GM12878 (cell line): Measurements from ENCODE around the gene TLR10. TPM values are rescaled to one million over a fixed set of nuclear protein-coding genes. Genes with fewer than 3 reads are reported as not detected.
A peak's percentile ranks its signal among the peaks of the same experiment; 100 is the strongest.

Experiments
- ATAC-seq: fragments of 200-7000 bp; cut with Tn5 transposase; 3 replicates; pipeline ENCODE4 v1.9.1; 2020; ENCODE audit warnings: mild to moderate bottlenecking, moderate library complexity
- BruUV-seq: library from RNA; stranded (reverse); fragments of 400-500 nt; replicated peaks from 2 replicates; lab custom pipeline; 2021; lab: Mats Ljungman, UMichigan
- CTCF ChIA-PET: fragments of 300-600 bp; sonication (Branson Sonifier 250); formaldehyde crosslinking; extraction: SDS; loops from one replicate; lab custom pipeline; 2021; ENCODE audit warnings: inconsistent platforms; lab: Yijun Ruan, JAX
- POLR2A ChIA-PET: fragments of 350-600 bp; formaldehyde crosslinking; extraction: SDS; loops from one replicate; lab custom pipeline; 2021; ENCODE audit warnings: inconsistent platforms; lab: Charles Lee
- RAD21 ChIA-PET: fragments of 300-600 bp; sonication (Branson Sonifier 250); formaldehyde crosslinking; loops from one replicate; lab custom pipeline; 2023; ENCODE audit warnings: antibody characterized with exemption; ENCODE audit not compliant: unreplicated experiment; lab: Charles Lee
- SMC1A ChIA-PET: fragments of 300-600 bp; sonication (Branson Sonifier 250); formaldehyde crosslinking; loops from one replicate; lab custom pipeline; 2023; ENCODE audit not compliant: unreplicated experiment, uncharacterized antibody; lab: Charles Lee
- DNase-seq: peaks from one replicate; pipeline ENCODE4 v3.0.0-alpha.2; 2011; ENCODE audit warnings: low read depth, low spot score
- FAIRE-seq: peaks from 3 replicates; lab custom pipeline; 2011; peaks lifted over from hg19 to GRCh38; lab: Jason Lieb, UNC
- H2AFZ ChIP-seq: 2 replicates; pipeline ENCODE4 v1.6.0; 2011; ENCODE audit warnings: low read depth, low read length, control low read depth; ENCODE audit not compliant: control insufficient read depth
- H3K27ac ChIP-seq: 2 replicates; pipeline ENCODE4 v1.5.1; 2011; ENCODE audit warnings: control low read depth; ENCODE audit not compliant: control insufficient read depth, insufficient read depth
- H3K27me3 ChIP-seq, 2 experiments: replicated peaks in 1 of 2; 2 replicates each; pipeline versions ENCODE4 v1.6.0 to v1.6.1; 2011; ENCODE audit warnings: low read length in 1 of 2; ENCODE audit not compliant: control insufficient read depth in 2 of 2, insufficient read depth in 2 of 2
- H3K36me3 ChIP-seq, 2 experiments: 2 replicates each; pipeline ENCODE4 v1.5.1; 2011; ENCODE audit warnings: low read length in 1 of 2; ENCODE audit not compliant: control insufficient read depth in 2 of 2, insufficient read depth in 2 of 2
- H3K4me1 ChIP-seq: 2 replicates; pipeline ENCODE4 v1.6.1; 2011; ENCODE audit warnings: mild to moderate bottlenecking, low read length, moderate library complexity, mixed read lengths; ENCODE audit not compliant: control insufficient read depth, insufficient read depth
- H3K4me2 ChIP-seq: 2 replicates; pipeline ENCODE4 v1.6.0; 2011; ENCODE audit warnings: control low read depth; ENCODE audit not compliant: control insufficient read depth, insufficient read depth
- H3K4me3 ChIP-seq: fragments of 200-600 bp; sonication (generic); 2 replicates; pipeline ENCODE4 v1.5.1; 2016
- H3K79me2 ChIP-seq: 2 replicates; pipeline ENCODE4 v1.6.0; 2011; ENCODE audit warnings: low read length; ENCODE audit not compliant: control insufficient read depth, insufficient read depth
- H3K9ac ChIP-seq: 2 replicates; pipeline ENCODE4 v1.8.0; 2011; ENCODE audit warnings: low read length, control low read depth, mixed read lengths; ENCODE audit not compliant: control insufficient read depth, insufficient read depth
- H3K9me3 ChIP-seq: replicated peaks from 3 replicates; pipeline ENCODE4 v1.5.1; 2011; ENCODE audit warnings: mild to moderate bottlenecking, low read length; ENCODE audit not compliant: control insufficient read depth, insufficient read depth
- H4K20me1 ChIP-seq: 2 replicates; pipeline ENCODE4 v1.6.0; 2011; ENCODE audit not compliant: control insufficient read depth, insufficient read depth
- BHLHE40 ChIP-seq, 2 experiments: fragments of 450-650 bp in 1 of 2; IDR thresholded peaks; 2 replicates each; pipeline ENCODE4 v1.6.1; 2011 to 2017; ENCODE audit warnings: low read depth in 2 of 2, borderline replicate concordance in 1 of 2, improper control_type of control experiment in 1 of 2, low read length in 1 of 2, mild to moderate bottlenecking in 1 of 2
- EGR1 ChIP-seq, 2 experiments: IDR thresholded peaks; 1 replicate in 1 of 2; 2 replicates in 1 of 2; pipeline ENCODE4 v1.6.1; 2011 to 2012; ENCODE audit warnings: low read depth in 2 of 2, low read length in 2 of 2, borderline replicate concordance in 1 of 2, mild to moderate bottlenecking in 1 of 2, moderate library complexity in 1 of 2
- MEF2A ChIP-seq: IDR thresholded peaks from 2 replicates; pipeline ENCODE4 v1.6.1; 2011; ENCODE audit warnings: low read depth, mild to moderate bottlenecking, low read length, moderate library complexity; ENCODE audit not compliant: insufficient read depth
- NFIC ChIP-seq: IDR thresholded peaks from 2 replicates; pipeline ENCODE4 v1.6.1; 2012; ENCODE audit warnings: low read depth, mild to moderate bottlenecking, inconsistent platforms, low read length, moderate library complexity
- POLR2AphosphoS2 ChIP-seq: IDR thresholded peaks from 2 replicates; pipeline ENCODE4 v1.6.1; 2011; ENCODE audit warnings: low read depth, mild to moderate bottlenecking, low read length, improper control_type of control experiment, moderate library complexity
- SIN3A ChIP-seq: IDR thresholded peaks from 2 replicates; pipeline ENCODE4 v1.6.1; 2012; ENCODE audit warnings: low read depth, low read length, improper control_type of control experiment
- SREBF2 ChIP-seq: IDR thresholded peaks from 2 replicates; pipeline ENCODE4 v1.6.1; 2012; ENCODE audit warnings: mild to moderate bottlenecking, low read length
- YBX1 ChIP-seq: fragments of 450-650 bp; IDR thresholded peaks from 2 replicates; pipeline ENCODE4 v1.6.1; 2016; ENCODE audit warnings: antibody characterized with exemption
- ZNF384 ChIP-seq: IDR thresholded peaks from 2 replicates; pipeline ENCODE4 v1.6.1; 2012; ENCODE audit warnings: low read depth, mild to moderate bottlenecking, low read length, improper control_type of control experiment, borderline replicate concordance
- WGBS: methylation state at CpG from one replicate; pipeline ENCODE4 v1.1.6; 2016; ENCODE audit warnings: low lambda C conversion rate; ENCODE audit not compliant: insufficient replicate concordance, insufficient coverage; ENCODE audit errors: missing lambda C conversion rate; 5-methylcytosine and 5-hydroxymethylcytosine counted together
- in situ Hi-C: fragments of 300-500 bp; cut with MboI; formaldehyde crosslinking; loops from 9 replicates; pipeline ENCODE4 v1.14.3; 2018; ENCODE audit warnings: mixed read lengths
- intact Hi-C: fragments of 100-400 bp; cut with micrococcal nuclease; formaldehyde crosslinking; loops from one replicate; pipeline ENCODE4 v1.14.2; 2022; ENCODE audit not compliant: unreplicated experiment
- polyA plus RNA-seq, 11 experiments: library from polyadenylated mRNA; depleted of rRNA in 4 of 11; unstranded in 6 of 11; stranded (reverse) in 5 of 11; fragments of >200 nt; fragmentation: Nextera tagmentation in 4 of 11; fragmentation: Illumina TruSeq in 1 of 11; extraction: Ambion mirVana in 4 of 11; extraction: Trizol in 1 of 11; gene quantifications; 1 replicate in 1 of 11; 2 replicates in 10 of 11; pipeline versions ENCODE4 v1.2.1 to v1.2.3, GENCODE V29; 2011 to 2016; ENCODE audit warnings: inconsistent platforms in 2 of 11, missing spikeins in 2 of 11, low read depth in 1 of 11
- total RNA-seq, 4 experiments: library from RNA; depleted of rRNA in 3 of 4; stranded (reverse); fragments of >200 nt in 3 of 4; fragmentation: Illumina TruSeq in 1 of 4; extraction: Trizol in 1 of 4; gene quantifications; 2 replicates each; pipeline versions ENCODE4 v1.2.1 to v1.2.3, GENCODE V29; 2013 to 2021
- TF ChIP-seq, protein P1 (sequence below): fragments of 450-650 bp; IDR thresholded peaks from 2 replicates; pipeline ENCODE4 v1.6.1; 2016; ENCODE audit warnings: mild to moderate bottlenecking
- TF ChIP-seq, protein P2 (sequence below): IDR thresholded peaks from 2 replicates; pipeline ENCODE4 v1.6.1; 2011; ENCODE audit warnings: mild to moderate bottlenecking, low read depth, low read length, moderate library complexity; ENCODE audit not compliant: insufficient replicate concordance
- TF ChIP-seq, protein P3 (sequence below): fragments of 450-650 bp; formaldehyde crosslinking; IDR thresholded peaks from 2 replicates; pipeline ENCODE4 v1.5.0; 2022; ENCODE audit warnings: mild to moderate bottlenecking, missing genetic modification characterization
- TF ChIP-seq, protein P4 (sequence below): fragments of 150-350 bp; IDR thresholded peaks from 2 replicates; pipeline ENCODE4 v1.6.1; 2014; ENCODE audit warnings: mild to moderate bottlenecking, low read depth, low read length

TLR10 gene
- total and polyA plus RNA-seq, 10 of the 15 experiments (the other 5 are each of a cell fraction or from before 2014, with no cell fraction given): 31.5 to 149 (median 64.9) TPM

DNA sequence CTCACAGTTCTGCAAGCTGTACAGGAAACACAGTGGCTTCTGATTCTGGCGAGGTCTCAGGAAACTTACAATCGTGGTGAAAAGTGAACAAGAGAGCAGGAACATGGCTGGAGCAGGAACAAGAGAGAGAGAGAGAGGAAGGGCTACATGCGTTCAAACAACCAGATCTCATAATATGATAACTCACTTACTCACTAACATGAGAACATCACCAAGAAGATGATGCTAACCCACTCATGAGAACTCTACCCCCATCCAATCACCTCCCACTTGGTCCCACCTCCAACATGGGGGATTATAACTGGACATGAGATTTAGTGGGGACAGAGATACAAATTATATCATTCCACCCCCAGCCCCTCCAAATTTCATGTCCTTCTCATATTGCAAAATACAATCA, 31.6 kb upstream of the TLR10 start (continued):
- TF ChIP-seq POLR2AphosphoS2 (no peak), NFIC (no peak), YBX1 (no peak), MEF2A (no peak)

DNA sequence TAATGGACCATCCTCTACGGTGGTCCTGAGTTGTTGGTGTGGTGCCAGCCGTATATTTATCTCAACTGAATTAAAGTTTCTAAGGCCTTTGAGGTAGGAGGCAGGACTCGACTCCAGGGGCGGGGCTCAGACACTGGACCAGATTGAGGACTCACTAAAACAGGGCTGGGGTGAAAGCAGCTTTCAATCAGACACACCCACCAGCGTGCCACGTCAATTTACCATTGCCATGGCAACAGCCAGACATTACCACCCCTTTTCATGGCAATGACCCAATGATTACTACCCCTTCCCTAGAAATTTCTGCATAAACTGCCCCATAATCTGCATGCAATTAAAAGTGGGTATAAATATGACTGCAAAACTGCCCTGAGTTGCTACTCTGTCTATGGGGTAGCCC, 28.5 kb upstream of the TLR10 start:
- H2AFZ ChIP-seq: no peak overlapping the region
- POLR2A ChIA-PET: no interaction called here
- peaks cover 11% of the 10 kb centered on the region for H3K4me1 ChIP-seq
- WGBS: 79% methylated on average over 6 of the region's 6 CpGs
- ATAC-seq: no peak
- H3K4me3 ChIP-seq: no peak overlapping the region
- no peaks in the 10 kb centered on the region for H3K27me3 ChIP-seq
- no peak for DNase-seq
- CTCF ChIA-PET: interaction anchor here (0.7 to 1.4 kb wide), 2 partner anchors 307 to 324 kb away, joined by 3 to 4 read pairs; no protein-coding TSS in a partner anchor
- no TSS peak for BruUV-seq
- FAIRE-seq: no peak
- no peak overlapping the region for H3K27ac ChIP-seq
- TF ChIP-seq, protein P1, sequence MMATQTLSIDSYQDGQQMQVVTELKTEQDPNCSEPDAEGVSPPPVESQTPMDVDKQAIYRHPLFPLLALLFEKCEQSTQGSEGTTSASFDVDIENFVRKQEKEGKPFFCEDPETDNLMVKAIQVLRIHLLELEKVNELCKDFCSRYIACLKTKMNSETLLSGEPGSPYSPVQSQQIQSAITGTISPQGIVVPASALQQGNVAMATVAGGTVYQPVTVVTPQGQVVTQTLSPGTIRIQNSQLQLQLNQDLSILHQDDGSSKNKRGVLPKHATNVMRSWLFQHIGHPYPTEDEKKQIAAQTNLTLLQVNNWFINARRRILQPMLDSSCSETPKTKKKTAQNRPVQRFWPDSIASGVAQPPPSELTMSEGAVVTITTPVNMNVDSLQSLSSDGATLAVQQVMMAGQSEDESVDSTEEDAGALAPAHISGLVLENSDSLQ: peak; percentile 23; the same call in 1 of the 2 replicates
- TF ChIP-seq, protein P2, sequence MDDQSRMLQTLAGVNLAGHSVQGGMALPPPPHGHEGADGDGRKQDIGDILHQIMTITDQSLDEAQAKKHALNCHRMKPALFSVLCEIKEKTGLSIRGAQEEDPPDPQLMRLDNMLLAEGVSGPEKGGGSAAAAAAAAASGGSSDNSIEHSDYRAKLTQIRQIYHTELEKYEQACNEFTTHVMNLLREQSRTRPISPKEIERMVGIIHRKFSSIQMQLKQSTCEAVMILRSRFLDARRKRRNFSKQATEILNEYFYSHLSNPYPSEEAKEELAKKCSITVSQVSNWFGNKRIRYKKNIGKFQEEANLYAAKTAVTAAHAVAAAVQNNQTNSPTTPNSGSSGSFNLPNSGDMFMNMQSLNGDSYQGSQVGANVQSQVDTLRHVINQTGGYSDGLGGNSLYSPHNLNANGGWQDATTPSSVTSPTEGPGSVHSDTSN: no peak
- TF ChIP-seq, protein P3, sequence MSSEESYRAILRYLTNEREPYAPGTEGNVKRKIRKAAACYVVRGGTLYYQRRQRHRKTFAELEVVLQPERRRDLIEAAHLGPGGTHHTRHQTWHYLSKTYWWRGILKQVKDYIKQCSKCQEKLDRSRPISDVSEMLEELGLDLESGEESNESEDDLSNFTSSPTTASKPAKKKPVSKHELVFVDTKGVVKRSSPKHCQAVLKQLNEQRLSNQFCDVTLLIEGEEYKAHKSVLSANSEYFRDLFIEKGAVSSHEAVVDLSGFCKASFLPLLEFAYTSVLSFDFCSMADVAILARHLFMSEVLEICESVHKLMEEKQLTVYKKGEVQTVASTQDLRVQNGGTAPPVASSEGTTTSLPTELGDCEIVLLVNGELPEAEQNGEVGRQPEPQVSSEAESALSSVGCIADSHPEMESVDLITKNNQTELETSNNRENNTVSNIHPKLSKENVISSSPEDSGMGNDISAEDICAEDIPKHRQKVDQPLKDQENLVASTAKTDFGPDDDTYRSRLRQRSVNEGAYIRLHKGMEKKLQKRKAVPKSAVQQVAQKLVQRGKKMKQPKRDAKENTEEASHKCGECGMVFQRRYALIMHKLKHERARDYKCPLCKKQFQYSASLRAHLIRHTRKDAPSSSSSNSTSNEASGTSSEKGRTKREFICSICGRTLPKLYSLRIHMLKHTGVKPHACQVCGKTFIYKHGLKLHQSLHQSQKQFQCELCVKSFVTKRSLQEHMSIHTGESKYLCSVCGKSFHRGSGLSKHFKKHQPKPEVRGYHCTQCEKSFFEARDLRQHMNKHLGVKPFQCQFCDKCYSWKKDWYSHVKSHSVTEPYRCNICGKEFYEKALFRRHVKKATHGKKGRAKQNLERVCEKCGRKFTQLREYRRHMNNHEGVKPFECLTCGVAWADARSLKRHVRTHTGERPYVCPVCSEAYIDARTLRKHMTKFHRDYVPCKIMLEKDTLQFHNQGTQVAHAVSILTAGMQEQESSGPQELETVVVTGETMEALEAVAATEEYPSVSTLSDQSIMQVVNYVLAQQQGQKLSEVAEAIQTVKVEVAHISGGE (CRISPR knock-in tag): no peak
- TF ChIP-seq EGR1 (IDR thresholded peaks at IDR 0.05; ENCODE audit: borderline replicate concordance in 1 of 2, low read depth in 2 of 2, low read length in 2 of 2) (no peak), ZNF384 (no peak), SIN3A (no peak), BHLHE40 (IDR thresholded peaks at IDR 0.05; ENCODE audit: borderline replicate concordance in 1 of 2, low read depth in 2 of 2, low read length in 1 of 2) (no peak), SREBF2 (no peak)
- TF ChIP-seq, protein P4, sequence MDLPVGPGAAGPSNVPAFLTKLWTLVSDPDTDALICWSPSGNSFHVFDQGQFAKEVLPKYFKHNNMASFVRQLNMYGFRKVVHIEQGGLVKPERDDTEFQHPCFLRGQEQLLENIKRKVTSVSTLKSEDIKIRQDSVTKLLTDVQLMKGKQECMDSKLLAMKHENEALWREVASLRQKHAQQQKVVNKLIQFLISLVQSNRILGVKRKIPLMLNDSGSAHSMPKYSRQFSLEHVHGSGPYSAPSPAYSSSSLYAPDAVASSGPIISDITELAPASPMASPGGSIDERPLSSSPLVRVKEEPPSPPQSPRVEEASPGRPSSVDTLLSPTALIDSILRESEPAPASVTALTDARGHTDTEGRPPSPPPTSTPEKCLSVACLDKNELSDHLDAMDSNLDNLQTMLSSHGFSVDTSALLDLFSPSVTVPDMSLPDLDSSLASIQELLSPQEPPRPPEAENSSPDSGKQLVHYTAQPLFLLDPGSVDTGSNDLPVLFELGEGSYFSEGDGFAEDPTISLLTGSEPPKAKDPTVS: no peak
- TF ChIP-seq, all 136 proteins: peak for 1
- no peaks in the 10 kb centered on the region for H3K36me3 ChIP-seq
- peaks cover 19% of the 10 kb centered on the region for H3K9me3 ChIP-seq
- SMC1A ChIA-PET: interaction anchor here (2.0 kb wide), 1 partner anchor 29 kb away, joined by 6 read pairs; the partner anchor contains the start of gene TLR10
- in situ Hi-C loops: loop anchor here (25.0 kb wide), 1 partner anchor 1376 kb away; the partner anchor contains the start of gene RHOH
- no peak overlapping the region for H3K9ac ChIP-seq
- H4K20me1 ChIP-seq: no peaks in the 10 kb centered on the region
- H3K79me2 ChIP-seq: peaks cover 3% of the 10 kb centered on the region
- H3K4me2 ChIP-seq: no peak overlapping the region
- intact Hi-C loops: no loop called here
- RAD21 ChIA-PET: interaction anchor here (1.4 kb wide), 1 partner anchor 49 kb away, joined by 4 read pairs; no protein-coding TSS in a partner anchor
